ENCODE data around the gene UBE2E2.

GRCh38 chr3:23170291-23170690, 32.8 kb upstream of the UBE2E2 start:
- TF ChIP-seq SOX15 (CRISPR knock-in tag; IDR thresholded peaks at IDR 0.05) = no peak
- no peak for TF ChIP-seq GTF2I (CRISPR knock-in tag; conservative IDR thresholded peaks at IDR 0.05)
- no peak for TF ChIP-seq E2F5 (CRISPR knock-in tag; IDR thresholded peaks at IDR 0.05)
- TF ChIP-seq, protein P1, sequence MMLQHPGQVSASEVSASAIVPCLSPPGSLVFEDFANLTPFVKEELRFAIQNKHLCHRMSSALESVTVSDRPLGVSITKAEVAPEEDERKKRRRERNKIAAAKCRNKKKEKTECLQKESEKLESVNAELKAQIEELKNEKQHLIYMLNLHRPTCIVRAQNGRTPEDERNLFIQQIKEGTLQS (CRISPR knock-in tag; conservative IDR thresholded peaks at IDR 0.05) = no peak
- TF ChIP-seq, protein P2, sequence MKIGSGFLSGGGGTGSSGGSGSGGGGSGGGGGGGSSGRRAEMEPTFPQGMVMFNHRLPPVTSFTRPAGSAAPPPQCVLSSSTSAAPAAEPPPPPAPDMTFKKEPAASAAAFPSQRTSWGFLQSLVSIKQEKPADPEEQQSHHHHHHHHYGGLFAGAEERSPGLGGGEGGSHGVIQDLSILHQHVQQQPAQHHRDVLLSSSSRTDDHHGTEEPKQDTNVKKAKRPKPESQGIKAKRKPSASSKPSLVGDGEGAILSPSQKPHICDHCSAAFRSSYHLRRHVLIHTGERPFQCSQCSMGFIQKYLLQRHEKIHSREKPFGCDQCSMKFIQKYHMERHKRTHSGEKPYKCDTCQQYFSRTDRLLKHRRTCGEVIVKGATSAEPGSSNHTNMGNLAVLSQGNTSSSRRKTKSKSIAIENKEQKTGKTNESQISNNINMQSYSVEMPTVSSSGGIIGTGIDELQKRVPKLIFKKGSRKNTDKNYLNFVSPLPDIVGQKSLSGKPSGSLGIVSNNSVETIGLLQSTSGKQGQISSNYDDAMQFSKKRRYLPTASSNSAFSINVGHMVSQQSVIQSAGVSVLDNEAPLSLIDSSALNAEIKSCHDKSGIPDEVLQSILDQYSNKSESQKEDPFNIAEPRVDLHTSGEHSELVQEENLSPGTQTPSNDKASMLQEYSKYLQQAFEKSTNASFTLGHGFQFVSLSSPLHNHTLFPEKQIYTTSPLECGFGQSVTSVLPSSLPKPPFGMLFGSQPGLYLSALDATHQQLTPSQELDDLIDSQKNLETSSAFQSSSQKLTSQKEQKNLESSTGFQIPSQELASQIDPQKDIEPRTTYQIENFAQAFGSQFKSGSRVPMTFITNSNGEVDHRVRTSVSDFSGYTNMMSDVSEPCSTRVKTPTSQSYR (CRISPR knock-in tag; IDR thresholded peaks at IDR 0.05) = no peak
- TF ChIP-seq CTCF (IDR thresholded peaks at IDR 0.05) = no peak

Measured in WTC11 (cell line).